CD8-positive, alpha-beta memory T cell (primary cell): ENCODE results near the gene FHIP2A. TPM values are rescaled to one million over a fixed set of nuclear protein-coding genes. Genes with fewer than 3 reads are reported as not detected.
A peak's percentile ranks its signal among the peaks of the same experiment; 100 is the strongest.

ENCODE experiments used
- CTCF ChIA-PET: fragments of 350-600 bp; sonication (Branson Sonifier 250); formaldehyde crosslinking; loops from one replicate; lab custom pipeline; 2021; ENCODE audit warnings: antibody characterized with exemption; lab: Charles Lee
- POLR2A ChIA-PET: fragments of 350-600 bp; sonication (Branson Sonifier 250); formaldehyde crosslinking; loops from one replicate; lab custom pipeline; 2021; ENCODE audit warnings: antibody characterized with exemption; lab: Charles Lee
- DNase-seq, 5 donors: peaks; one replicate each; pipeline versions ENCODE4 v3.0.0 to v3.0.0-alpha.2; 2020 to 2022; ENCODE audit warnings: mixed read lengths in 1 of 5
- H3K27ac ChIP-seq: one replicate; pipeline ENCODE4 v1.7.0; 2013; ENCODE audit warnings: low read depth, mild to moderate bottlenecking, low read length, moderate library complexity
- H3K27me3 ChIP-seq: 2 replicates; pipeline ENCODE4 v1.7.0; 2013; ENCODE audit warnings: low read length, mild to moderate bottlenecking; ENCODE audit not compliant: insufficient read depth, poor library complexity, severe bottlenecking
- H3K36me3 ChIP-seq: 2 replicates; pipeline ENCODE4 v1.7.0; 2013; ENCODE audit warnings: mild to moderate bottlenecking, low read length, moderate library complexity; ENCODE audit not compliant: insufficient read depth
- H3K4me1 ChIP-seq: 2 replicates; pipeline ENCODE4 v1.7.0; 2013; ENCODE audit warnings: mild to moderate bottlenecking, low read length, moderate library complexity; ENCODE audit not compliant: insufficient read depth
- H3K4me3 ChIP-seq: 2 replicates; pipeline ENCODE4 v1.7.0; 2013; ENCODE audit warnings: mild to moderate bottlenecking, low read length
- H3K9me3 ChIP-seq: 2 replicates; pipeline ENCODE4 v1.7.0; 2013; ENCODE audit warnings: mild to moderate bottlenecking, low read length
- H3K27ac Mint-ChIP-seq, 8 donors: one replicate each; pipeline ENCODE4 v1.8.0; 2020 to 2021; ENCODE audit warnings: mixed read lengths in 8 of 8, mild to moderate bottlenecking in 6 of 8, inconsistent platforms in 3 of 8, moderate library complexity in 3 of 8
- H3K27me3 Mint-ChIP-seq, 2 donors: one replicate each; pipeline ENCODE4 v1.8.0; 2020 to 2021; ENCODE audit warnings: mixed read lengths in 2 of 2, mild to moderate bottlenecking in 1 of 2, moderate library complexity in 1 of 2
- H3K36me3 Mint-ChIP-seq, 3 donors: one replicate each; pipeline ENCODE4 v1.8.0; 2020 to 2021; ENCODE audit warnings: mixed read lengths in 3 of 3, inconsistent platforms in 1 of 3, mild to moderate bottlenecking in 1 of 3
- H3K4me1 Mint-ChIP-seq, 3 donors: one replicate each; pipeline ENCODE4 v1.8.0; 2020 to 2021; ENCODE audit warnings: mixed read lengths in 3 of 3, inconsistent platforms in 1 of 3, mild to moderate bottlenecking in 1 of 3
- H3K4me3 Mint-ChIP-seq, 7 donors: one replicate each; pipeline ENCODE4 v1.8.0; 2020 to 2021; ENCODE audit warnings: mixed read lengths in 7 of 7, mild to moderate bottlenecking in 6 of 7, moderate library complexity in 4 of 7, inconsistent platforms in 2 of 7
- H3K9me3 Mint-ChIP-seq, 5 donors: one replicate each; pipeline ENCODE4 v1.8.0; 2020 to 2022; ENCODE audit warnings: mixed read lengths in 5 of 5, mild to moderate bottlenecking in 3 of 5, moderate library complexity in 2 of 5, inconsistent platforms in 1 of 5
- polyA plus RNA-seq: library from polyadenylated mRNA; unstranded; fragments of 300-500 nt; fragmentation: Illumina TruSeq; gene quantifications from one replicate; pipeline ENCODE4 v1.2.3, GENCODE V29; 2021
- total RNA-seq, 2 experiments: library from RNA; stranded (reverse); gene quantifications; one replicate each; pipeline ENCODE4 v1.2.3, GENCODE V29; 2021

The FHIP2A gene
- total and polyA plus RNA-seq, 3 experiments from 2014 or later: 11.6 to 23.2 (median 20.0) TPM

DNA sequence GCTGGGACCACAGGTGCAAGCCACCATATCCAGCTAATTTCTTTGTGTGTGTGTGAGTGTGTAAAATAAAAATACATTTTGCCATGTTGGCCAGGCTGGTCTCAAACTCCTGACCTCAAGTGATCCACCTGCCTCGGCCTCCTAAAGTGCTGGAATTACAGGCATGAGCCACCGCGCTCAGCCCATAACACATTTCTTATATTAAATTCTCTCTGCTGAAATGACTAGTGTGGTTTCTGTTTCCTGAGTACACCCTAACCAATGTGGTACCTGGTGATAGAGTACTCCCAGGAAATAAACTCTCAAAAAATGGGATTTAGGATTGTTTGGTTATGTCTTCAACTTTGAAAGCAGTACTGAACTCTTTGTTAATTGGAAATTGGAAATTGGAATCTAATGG is 19.4 kb upstream of the FHIP2A start:
- Mint-ChIP-seq H3K4me1 (peaks cover 20 to 36% (median 29%) of the 10 kb centered on the region in 3 donors), H3K36me3 (peaks cover 0 to 8% (median under 1%) of the 10 kb centered on the region in 3 donors), H3K4me3 (peak overlapping the region in 5 of 7 donors; percentile 8 to 70 (median 56)), H3K27me3 (peaks cover 0 to 3% of the 10 kb centered on the region in 2 donors), H3K27ac (peak overlapping the region in 4 of 8 donors; percentile 40 to 83 (median 64)), H3K9me3 (peaks cover 0 to 3% (median 0%) of the 10 kb centered on the region in 5 donors)
- Histone ChIP-seq H3K27ac (no peak overlapping the region), H3K4me3 (no peak overlapping the region), H3K27me3 (no peaks in the 10 kb centered on the region), H3K9me3 (no peaks in the 10 kb centered on the region), H3K36me3 (no peaks in the 10 kb centered on the region), H3K4me1 (peaks cover 22% of the 10 kb centered on the region)
- POLR2A ChIA-PET: interaction anchor here (1.0 kb wide), 1 partner anchor 19 kb away, joined by 4 read pairs; the partner anchor contains the start of gene FHIP2A
- CTCF ChIA-PET: interaction anchor here (1.3 kb wide), 1 partner anchor 20 kb away, joined by 8 read pairs; the partner anchor contains the start of gene FHIP2A
- DNase-seq: no peak

DNA sequence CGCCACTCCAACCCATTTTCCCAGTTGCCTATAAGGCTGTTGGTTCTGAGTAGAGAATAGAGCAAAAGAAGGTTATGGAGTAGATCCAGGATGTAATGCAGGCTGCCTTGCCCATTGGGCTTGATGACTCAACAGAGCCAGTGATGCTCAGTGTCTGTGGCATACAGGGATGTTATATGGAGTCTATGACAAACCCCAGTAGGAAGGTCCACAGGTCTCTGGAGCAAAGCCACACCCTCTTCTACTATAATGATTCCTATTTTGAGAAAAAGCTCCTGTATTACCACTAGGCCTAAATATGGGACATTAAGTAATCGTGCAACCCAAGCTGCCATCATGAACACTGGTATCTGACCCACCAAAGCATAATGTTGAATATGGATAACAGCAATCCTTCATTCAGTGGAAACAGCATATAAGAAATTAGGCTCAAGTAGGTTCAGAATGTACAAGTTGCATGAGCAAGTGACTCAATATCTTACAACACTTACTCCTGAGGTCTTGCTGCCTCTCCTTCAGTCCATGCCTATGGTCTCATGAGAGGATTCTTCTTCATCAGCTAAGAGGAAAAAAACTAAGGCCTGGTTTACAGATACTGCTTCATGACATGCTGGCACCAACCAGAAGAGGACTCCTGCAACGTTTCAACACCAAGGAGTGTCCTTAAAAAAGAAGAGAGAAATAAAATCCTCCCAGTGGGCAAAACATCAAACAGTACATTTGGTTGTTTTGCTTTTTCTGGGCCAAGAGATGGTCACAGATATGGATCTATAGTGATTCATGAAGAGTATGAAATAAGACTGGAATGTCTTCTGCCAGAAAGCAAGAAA is 14.8 kb upstream of the FHIP2A start:
- H3K27ac Mint-ChIP-seq: peak overlapping the region in 1 of 8 donors; percentile 41

DNA sequence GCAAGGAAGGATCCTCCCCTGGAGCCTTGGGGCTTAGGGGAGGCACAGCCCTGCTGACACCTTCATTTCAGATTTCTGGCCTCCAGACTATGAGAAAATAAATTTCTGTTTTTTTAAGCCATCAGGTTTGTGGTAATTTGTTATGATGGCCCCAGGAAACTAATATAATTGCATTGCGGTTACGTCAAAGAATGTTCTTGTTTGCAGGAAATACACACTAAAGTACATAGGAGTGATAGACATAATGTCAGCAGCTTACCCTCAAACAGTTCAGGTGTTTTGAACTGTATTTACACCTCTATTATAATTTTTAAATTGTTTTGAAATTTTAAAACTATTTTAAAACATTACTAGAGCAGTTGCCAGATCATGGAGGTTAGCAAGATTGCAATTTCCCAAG is 12.6 kb upstream of the FHIP2A start:
- H3K27ac ChIP-seq: no peak overlapping the region
- H3K27me3 Mint-ChIP-seq: peaks cover 0 to 3% of the 10 kb centered on the region in 2 donors
- CTCF ChIA-PET: interaction anchor here (0.7 to 0.9 kb wide), 2 partner anchors 12 to 282 kb away, joined by 3 to 6 read pairs; partner anchors contain the start of gene FHIP2A
- peak overlapping the region in 2 of 7 donors; percentile 9 to 27 for H3K4me3 Mint-ChIP-seq
- H3K36me3 ChIP-seq: no peaks in the 10 kb centered on the region
- H3K9me3 ChIP-seq: no peaks in the 10 kb centered on the region
- H3K4me3 ChIP-seq: no peak overlapping the region
- peak in 1 of 5 donors; percentile 47 for DNase-seq
- POLR2A ChIA-PET: no interaction called here
- H3K9me3 Mint-ChIP-seq: no peaks in the 10 kb centered on the region
- H3K4me1 ChIP-seq: peaks cover 13% of the 10 kb centered on the region
- H3K27ac Mint-ChIP-seq: peak overlapping the region in 7 of 8 donors; percentile 24 to 91 (median 76)
- no peaks in the 10 kb centered on the region for H3K36me3 Mint-ChIP-seq
- no peaks in the 10 kb centered on the region for H3K27me3 ChIP-seq
- H3K4me1 Mint-ChIP-seq: peaks cover 28 to 41% (median 41%) of the 10 kb centered on the region in 3 donors

More for the DNA sequence above, 14.8 kb upstream of the FHIP2A start:
- Histone ChIP-seq H3K36me3 (no peaks in the 10 kb centered on the region), H3K4me1 (peaks cover 22% of the 10 kb centered on the region), H3K27me3 (no peaks in the 10 kb centered on the region), H3K4me3 (no peak overlapping the region), H3K27ac (no peak overlapping the region), H3K9me3 (no peaks in the 10 kb centered on the region)
- Mint-ChIP-seq H3K27me3 (peaks cover 0 to 6% of the 10 kb centered on the region in 2 donors), H3K9me3 (peaks cover 0 to 3% (median 0%) of the 10 kb centered on the region in 5 donors), H3K4me3 (no peak overlapping the region), H3K36me3 (no peaks in the 10 kb centered on the region), H3K4me1 (peaks cover 30 to 44% (median 44%) of the 10 kb centered on the region in 3 donors)
- ChIA-PET CTCF (no interaction called here), POLR2A (no interaction called here)
- DNase-seq: no peak

DNA sequence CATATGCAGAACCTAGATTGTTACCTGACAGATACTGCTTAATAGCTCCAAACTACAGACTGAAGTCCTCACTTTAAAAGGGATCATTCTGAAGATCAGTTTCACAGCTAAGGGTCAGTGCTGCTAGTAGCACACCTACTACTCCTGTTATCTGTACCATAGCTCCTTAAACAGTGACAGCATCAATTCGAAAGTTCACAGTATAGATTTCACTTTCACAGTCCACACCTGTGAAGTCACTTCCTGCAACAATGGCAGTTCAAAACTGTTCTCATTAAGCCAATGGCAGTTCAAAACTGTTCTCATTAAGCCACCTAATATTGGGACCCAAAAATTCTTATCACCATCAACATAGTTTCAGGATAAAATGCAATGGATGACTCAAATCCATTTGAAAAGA is 10.7 kb upstream of the FHIP2A start:
- no peak for DNase-seq
- peaks cover 28 to 41% (median 41%) of the 10 kb centered on the region in 3 donors for H3K4me1 Mint-ChIP-seq
- ChIA-PET CTCF (interaction anchor here (4.0 kb wide), 1 partner anchor 11 kb away, joined by 31 read pairs; the partner anchor contains the start of gene FHIP2A), POLR2A (interaction anchor here (0.6 kb wide), 1 partner anchor 11 kb away, joined by 5 read pairs; the partner anchor contains the start of gene FHIP2A)
- H3K27me3 Mint-ChIP-seq: peaks cover 0 to 3% of the 10 kb centered on the region in 2 donors
- no peaks in the 10 kb centered on the region for H3K36me3 ChIP-seq
- no peaks in the 10 kb centered on the region for H3K36me3 Mint-ChIP-seq
- peak overlapping the region; percentile 51 to 91 (median 88) for H3K27ac Mint-ChIP-seq
- no peak overlapping the region for H3K4me3 ChIP-seq
- no peaks in the 10 kb centered on the region for H3K9me3 Mint-ChIP-seq
- H3K4me1 ChIP-seq: peaks cover 13% of the 10 kb centered on the region
- H3K4me3 Mint-ChIP-seq: peak overlapping the region in 3 of 7 donors; percentile 32 to 59 (median 58)
- no peak overlapping the region for H3K27ac ChIP-seq
- no peaks in the 10 kb centered on the region for H3K27me3 ChIP-seq
- no peaks in the 10 kb centered on the region for H3K9me3 ChIP-seq

DNA sequence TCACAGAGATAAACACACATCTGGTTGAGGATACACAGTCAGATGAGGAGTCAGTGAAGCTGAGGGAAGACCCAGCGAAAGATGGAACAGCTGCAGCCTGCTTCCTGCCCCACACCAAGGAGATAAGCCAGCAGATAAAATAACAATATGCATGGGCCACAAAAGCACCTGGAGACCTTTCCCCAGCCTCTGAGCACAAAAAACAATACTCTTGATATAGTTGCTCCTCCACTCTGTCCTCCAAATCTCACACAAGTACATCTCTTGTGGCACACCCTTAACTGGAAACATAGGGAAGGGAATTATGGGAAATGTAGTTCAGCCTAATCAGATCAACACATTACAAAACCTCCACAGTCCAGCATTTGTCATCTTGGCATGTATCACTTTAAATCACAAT is 9.7 kb upstream of the FHIP2A start:
- Mint-ChIP-seq H3K27ac (peak overlapping the region in 2 of 8 donors; percentile 9 to 15), H3K4me1 (peaks cover 28 to 41% (median 41%) of the 10 kb centered on the region in 3 donors), H3K4me3 (peak overlapping the region in 1 of 7 donors; percentile 23), H3K27me3 (peaks cover 0 to 5% of the 10 kb centered on the region in 2 donors), H3K36me3 (no peaks in the 10 kb centered on the region), H3K9me3 (no peaks in the 10 kb centered on the region)
- Histone ChIP-seq H3K4me1 (peaks cover 13% of the 10 kb centered on the region), H3K27ac (no peak overlapping the region), H3K27me3 (no peaks in the 10 kb centered on the region), H3K9me3 (no peaks in the 10 kb centered on the region), H3K36me3 (no peaks in the 10 kb centered on the region), H3K4me3 (no peak overlapping the region)
- DNase-seq: no peak
- CTCF ChIA-PET: interaction anchor here (4.0 kb wide), 1 partner anchor 10 kb away, joined by 31 read pairs; the partner anchor contains the start of gene FHIP2A
- POLR2A ChIA-PET: no interaction called here

DNA sequence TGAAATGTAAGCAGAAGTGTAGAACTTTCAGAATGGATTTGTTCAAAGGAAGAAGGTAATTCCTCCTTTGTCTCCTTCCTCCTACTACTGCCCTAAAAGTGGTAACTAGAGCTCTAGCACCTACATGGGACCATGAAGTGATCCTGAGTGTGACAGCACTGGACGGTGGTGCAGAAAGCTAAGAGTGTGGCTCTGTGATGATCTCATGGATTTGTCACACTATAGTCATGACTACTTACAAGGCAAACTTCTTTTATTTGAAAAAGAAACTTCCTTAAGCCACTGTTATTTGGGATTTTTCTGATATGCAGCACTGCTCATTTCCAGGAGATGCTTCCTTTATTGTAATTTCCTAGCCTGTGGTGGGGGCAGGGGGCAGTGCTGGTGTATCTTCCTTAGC is 5.8 kb upstream of the FHIP2A start:
- Histone ChIP-seq H3K27me3 (no peaks in the 10 kb centered on the region), H3K27ac (no peak overlapping the region), H3K36me3 (no peaks in the 10 kb centered on the region), H3K4me1 (peaks cover 4% of the 10 kb centered on the region), H3K4me3 (no peak overlapping the region), H3K9me3 (no peaks in the 10 kb centered on the region)
- H3K36me3 Mint-ChIP-seq: no peaks in the 10 kb centered on the region
- ChIA-PET CTCF (no interaction called here), POLR2A (interaction anchor here (0.5 kb wide), 1 partner anchor 31 kb away, joined by 4 read pairs; no protein-coding TSS in a partner anchor)
- H3K9me3 Mint-ChIP-seq: no peaks in the 10 kb centered on the region
- no peak overlapping the region for H3K4me3 Mint-ChIP-seq
- peaks cover 0 to 2% of the 10 kb centered on the region in 2 donors for H3K27me3 Mint-ChIP-seq
- H3K27ac Mint-ChIP-seq: no peak overlapping the region
- DNase-seq: no peak
- H3K4me1 Mint-ChIP-seq: peaks cover 17 to 32% (median 29%) of the 10 kb centered on the region in 3 donors

DNA sequence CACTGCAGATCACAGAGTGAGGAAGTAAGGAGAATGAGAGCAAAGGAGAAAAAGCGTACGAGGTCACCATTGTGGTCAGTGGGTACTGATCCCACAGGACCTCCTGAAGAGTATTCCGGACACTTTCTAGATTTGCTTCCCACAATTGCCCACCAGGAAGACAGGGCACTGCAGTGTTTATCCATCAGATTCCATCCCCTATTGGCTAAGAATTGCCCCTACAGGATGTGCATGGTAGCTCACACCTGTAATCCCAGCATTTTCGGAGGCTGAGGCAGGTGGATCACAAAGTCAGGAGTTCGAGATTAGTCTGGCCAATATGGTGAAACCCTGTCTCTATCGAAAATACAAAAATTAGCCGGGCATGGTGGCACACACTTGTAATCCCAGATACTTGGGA is 5.3 kb upstream of the FHIP2A start:
- peaks cover 0 to under 1% (median 0%) of the 10 kb centered on the region in 3 donors for H3K36me3 Mint-ChIP-seq
- POLR2A ChIA-PET: no interaction called here

More for the DNA sequence above, 5.3 kb upstream of the FHIP2A start:
- CTCF ChIA-PET: no interaction called here
- H3K9me3 ChIP-seq: no peaks in the 10 kb centered on the region
- no peak overlapping the region for H3K4me3 Mint-ChIP-seq
- no peaks in the 10 kb centered on the region for H3K9me3 Mint-ChIP-seq
- H3K4me3 ChIP-seq: no peak overlapping the region
- H3K27me3 Mint-ChIP-seq: peaks cover 0 to 2% of the 10 kb centered on the region in 2 donors
- H3K4me1 ChIP-seq: no peaks in the 10 kb centered on the region
- no peak for DNase-seq
- H3K36me3 ChIP-seq: no peaks in the 10 kb centered on the region
- peaks cover 16 to 32% (median 29%) of the 10 kb centered on the region in 3 donors for H3K4me1 Mint-ChIP-seq
- no peak overlapping the region for H3K27ac Mint-ChIP-seq
- H3K27ac ChIP-seq: no peak overlapping the region
- H3K27me3 ChIP-seq: no peaks in the 10 kb centered on the region
